Spleen (tissue), 7 donors: ENCODE results near the gene NXPH4.

Experiments
- CTCF ChIP-seq, 11 experiments: fragments of 200-600 bp in 7 of 11; fragments of 450-650 bp in 4 of 11; sonication (generic) in 4 of 11; IDR thresholded peaks in 8 of 11; conservative IDR thresholded peaks in 3 of 11; 1 replicate in 7 of 11; 2 replicates in 4 of 11; pipeline versions ENCODE4 v1.4.0 to v1.8.0; 2016 to 2021; ENCODE audit warnings: antibody characterized with exemption in 11 of 11, inconsistent platforms in 4 of 11, mild to moderate bottlenecking in 1 of 11
- POLR2A ChIP-seq, 3 donors: fragments of 450-650 bp; IDR thresholded peaks; one replicate each; pipeline ENCODE4 v1.5.1; 2017; ENCODE audit warnings: antibody characterized with exemption in 3 of 3, mild to moderate bottlenecking in 1 of 3
- POLR2AphosphoS5 ChIP-seq, 3 donors: sonication (generic); formaldehyde crosslinking; IDR thresholded peaks; one replicate each; pipeline ENCODE4 v1.5.1; 2017; ENCODE audit warnings: antibody characterized with exemption in 3 of 3
- donor health status: DM: no; HTN: no; CAD: no; lungs with moderate emphysema.
- donor health status: DM: no; HTN: no; CAD: no.
- donor health status: DM: no; HTN: no; CAD: no.

- peak in 7 of 11 experiments; percentile 23 to 53 (median 36) for TF ChIP-seq CTCF (IDR thresholded peaks at IDR 0.05 in 8 of 11, conservative IDR thresholded peaks at IDR 0.05 in 3 of 11)
- TF ChIP-seq POLR2A (IDR thresholded peaks at IDR 0.05), result no peak
- no peak for TF ChIP-seq POLR2AphosphoS5 (IDR thresholded peaks at IDR 0.05)
Observed at GRCh38 chr12:57229046-57229633, 12.5 kb downstream of the NXPH4 start.
